ENCODE results near the gene UPF3A. TPM values are rescaled to one million over a fixed set of nuclear protein-coding genes. Genes with fewer than 3 reads are reported as not detected.
"Not testable (repeated sequence)": the region's sequence is repeated elsewhere in the genome, so short reads cannot be mapped to it uniquely, and the experiment has no call there.

Gene UPF3A
- 65.1 TPM for polyA plus RNA-seq (2013, experiment 1 of 2; ENCODE audit: insufficient read length)
- 64.0 TPM for polyA plus RNA-seq (2013, experiment 2 of 2; ENCODE audit: insufficient read length)

DNA sequence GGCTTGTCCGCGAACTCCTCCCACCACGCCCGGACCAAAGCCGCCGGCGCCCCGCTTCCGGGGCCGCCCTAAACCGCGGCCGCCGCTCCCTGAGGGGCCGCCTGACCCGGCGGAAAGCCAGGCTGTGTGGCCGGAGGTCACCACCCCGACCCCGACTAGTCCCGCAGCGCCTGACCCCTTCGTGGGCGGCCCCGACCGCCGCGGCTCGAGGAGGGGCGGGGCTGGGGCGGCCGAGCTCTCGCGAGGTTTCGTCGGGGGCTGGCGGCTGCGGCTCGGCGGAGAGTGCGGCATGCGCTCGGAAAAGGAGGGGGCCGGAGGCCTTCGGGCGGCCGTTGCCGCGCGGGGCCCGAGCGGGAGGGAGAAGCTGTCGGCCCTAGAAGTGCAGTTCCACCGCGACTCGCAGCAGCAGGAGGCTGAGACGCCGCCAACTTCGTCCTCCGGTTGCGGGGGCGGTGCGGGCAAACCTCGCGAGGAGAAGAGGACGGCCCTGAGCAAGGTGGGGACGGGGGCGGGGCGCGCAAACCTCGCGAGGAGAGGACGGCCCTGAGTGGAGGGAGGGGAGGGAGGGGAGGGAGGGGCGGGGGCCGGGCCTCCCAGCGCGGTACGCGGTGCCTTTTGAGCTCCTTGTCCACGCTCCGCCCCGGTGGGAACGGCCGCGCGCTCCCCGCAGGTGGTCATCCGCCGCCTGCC lies at the start of gene UPF3A:
Gene UPF3A (plus strand): TSS at position 251 of the 690 bp plus-strand sequence. CDS start 39 bp downstream, at position 290.
- peak; percentile 95 for DNase-seq

DNA sequence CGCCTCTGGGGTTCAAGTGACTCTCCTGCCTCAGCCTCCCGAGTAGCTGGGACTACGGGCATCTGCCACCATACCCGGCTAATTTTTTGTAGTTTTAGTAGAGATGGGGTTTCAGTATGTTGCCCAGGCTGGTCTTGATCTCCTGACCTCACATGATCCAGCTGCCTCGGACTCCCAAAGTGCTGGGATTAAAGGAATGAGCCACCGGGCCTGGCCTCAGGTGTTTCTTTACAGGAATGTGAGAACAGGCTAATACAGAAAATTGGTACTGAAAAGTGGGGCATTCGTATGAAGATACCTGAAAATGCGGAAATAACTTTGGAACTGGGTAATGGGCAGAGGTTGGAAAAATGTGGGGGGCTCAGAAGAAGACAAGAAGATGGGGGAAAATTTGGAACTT lies 49.5 kb upstream of the UPF3A start:
- DNase-seq = no peak

GRCh38 chr13:114234266-114234644 lies 47.1 kb upstream of the UPF3A start:
- no peak for DNase-seq

DNA sequence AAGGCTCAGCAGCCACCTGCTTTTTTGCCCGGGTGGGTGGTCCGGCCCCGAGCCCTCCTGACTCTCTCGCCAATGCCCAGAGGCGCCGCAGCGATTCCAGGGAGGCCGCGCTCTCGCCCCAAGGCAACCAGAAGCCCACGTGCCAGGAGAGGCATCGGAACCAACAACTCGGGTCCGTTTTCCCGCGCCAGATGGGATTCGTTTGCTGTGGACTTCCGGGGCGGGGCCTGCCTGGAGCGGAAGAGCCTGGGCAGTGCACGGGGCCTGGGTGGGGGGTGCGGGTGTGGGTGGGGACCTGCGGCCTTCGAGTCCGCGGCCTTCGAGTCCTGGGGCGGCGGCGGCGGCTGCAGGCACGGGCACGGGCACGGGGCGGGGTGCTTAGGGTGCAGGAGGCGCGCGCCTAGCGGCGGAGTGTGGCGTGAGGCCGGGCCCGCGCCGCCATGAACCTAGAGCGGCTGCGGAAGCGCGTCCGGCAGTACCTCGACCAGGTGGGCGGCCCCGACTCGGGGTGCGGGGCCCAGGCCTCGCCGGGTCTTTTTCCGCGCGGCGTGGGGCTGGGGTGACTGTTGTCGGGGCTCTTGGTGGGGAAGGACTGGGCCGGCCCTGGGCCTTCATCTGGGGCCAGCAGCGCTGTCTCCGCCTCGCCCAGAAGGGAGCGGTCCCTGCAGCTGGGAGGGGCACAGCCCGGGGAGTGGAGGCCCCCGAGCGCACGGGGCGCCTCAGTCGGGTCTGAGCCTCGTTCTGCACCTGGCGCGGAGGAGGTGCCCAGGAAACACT lies 46.6 kb upstream of the UPF3A start, which contains the start of gene CDC16:
Gene CDC16 (plus strand): TSS at position 253 of the 777 bp plus-strand sequence. CDS start 188 bp downstream, at position 441.
- peak; percentile 93 for DNase-seq

- no peak for DNase-seq
Observed at GRCh38 chr13:114235697-114236096, 45.7 kb upstream of the UPF3A start.

GRCh38 chr13:114236227-114236626 lies 45.2 kb upstream of the UPF3A start:
- no peak for DNase-seq

- no peak for DNase-seq
Observed at GRCh38 chr13:114237415-114238112, 43.8 kb upstream of the UPF3A start.

DNA sequence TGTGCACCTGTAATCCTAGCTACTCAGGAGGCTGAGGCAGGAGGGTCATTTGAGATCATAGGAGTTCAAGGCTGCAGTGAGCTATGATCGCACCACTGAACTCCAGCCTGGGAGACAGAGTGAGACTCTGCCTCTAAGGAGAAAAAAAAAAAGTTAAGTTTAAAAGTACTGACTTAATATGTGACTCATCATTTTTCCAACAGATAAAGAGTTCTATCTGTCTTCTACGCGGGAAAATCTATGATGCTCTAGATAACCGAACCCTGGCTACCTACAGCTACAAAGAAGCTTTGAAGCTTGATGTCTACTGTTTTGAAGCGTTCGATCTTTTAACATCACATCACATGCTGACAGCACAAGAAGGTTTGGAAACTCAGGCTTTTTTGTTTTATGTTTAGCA lies 39.5 kb upstream of the UPF3A start:
- no peak for DNase-seq

DNA sequence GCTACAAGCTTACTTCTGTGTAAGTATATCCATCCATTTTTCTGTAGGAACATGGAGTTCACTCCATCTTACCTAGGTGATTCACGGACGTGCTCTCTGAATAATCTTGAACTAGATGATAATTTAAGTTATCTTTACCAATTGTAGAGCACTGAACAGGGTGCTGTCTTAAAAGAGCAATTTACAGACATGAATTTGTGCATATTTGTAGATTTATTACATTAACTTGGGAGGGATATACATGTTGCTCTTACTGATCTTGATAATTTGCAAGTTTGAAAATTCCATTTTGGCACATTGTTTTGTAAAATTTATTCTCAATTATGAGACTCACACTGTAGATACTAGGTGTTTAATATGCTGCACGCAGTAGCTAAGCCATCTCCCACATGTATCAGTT lies 37.4 kb upstream of the UPF3A start:
- no peak for DNase-seq

- no peak for DNase-seq
Observed at GRCh38 chr13:114244637-114245036, 36.8 kb upstream of the UPF3A start.

- peak; percentile 72 for DNase-seq
Observed at GRCh38 chr13:114248011-114248410, 33.4 kb upstream of the UPF3A start.

GRCh38 chr13:114249077-114249476 lies 32.3 kb upstream of the UPF3A start:
- no peak for DNase-seq

GRCh38 chr13:114251639-114252440 lies 29.6 kb upstream of the UPF3A start:
- not testable (repeated sequence) for DNase-seq

GRCh38 chr13:114256547-114256946 lies 24.9 kb upstream of the UPF3A start:
- DNase-seq = no peak

- no peak for DNase-seq
Observed at GRCh38 chr13:114257014-114257413, 24.4 kb upstream of the UPF3A start.

DNA sequence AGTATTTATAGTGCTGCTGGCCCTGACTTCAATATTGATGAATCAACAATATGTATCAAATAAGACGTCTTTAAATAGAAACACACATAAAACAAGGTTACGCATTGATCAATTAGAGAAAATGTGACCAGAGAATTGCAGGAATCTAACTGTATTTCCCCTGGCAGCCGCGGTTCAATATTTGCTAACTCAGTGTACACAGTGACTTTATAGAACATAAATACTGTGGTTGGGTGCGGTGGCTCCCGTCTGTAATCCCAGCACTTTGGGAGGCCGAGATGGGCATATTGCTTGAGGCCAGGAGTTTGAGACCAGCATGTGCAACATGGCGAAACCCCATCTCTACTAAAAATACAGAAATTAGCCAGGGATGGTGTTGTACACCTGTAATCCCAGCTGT lies 22.8 kb upstream of the UPF3A start:
- DNase-seq = no peak

GRCh38 chr13:114259374-114259773 lies 22.0 kb upstream of the UPF3A start:
- no peak for DNase-seq

- DNase-seq = no peak
Observed at GRCh38 chr13:114259974-114260373, 21.4 kb upstream of the UPF3A start.

DNA sequence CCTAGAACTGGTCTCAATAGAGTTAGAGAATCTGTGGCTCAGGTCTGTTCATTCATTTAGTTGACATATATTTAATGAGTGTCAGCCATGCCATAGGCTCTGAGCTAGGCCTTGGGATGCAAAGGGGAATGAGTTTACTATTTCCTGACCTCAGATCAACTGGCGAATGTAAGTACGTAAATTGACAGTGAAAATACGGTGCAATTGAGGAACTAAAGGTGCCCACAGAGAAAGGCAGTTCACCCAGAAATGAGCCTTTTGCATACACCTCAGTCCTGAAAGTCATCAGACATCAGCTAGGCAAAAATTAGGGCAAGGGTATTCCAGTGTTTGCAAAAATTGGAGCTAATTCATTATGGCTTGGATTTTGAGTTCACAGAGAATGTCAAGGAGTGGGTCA lies 20.6 kb upstream of the UPF3A start:
- no peak for DNase-seq

GRCh38 chr13:114261328-114261965 lies 20.0 kb upstream of the UPF3A start:
- DNase-seq = no peak

DNA sequence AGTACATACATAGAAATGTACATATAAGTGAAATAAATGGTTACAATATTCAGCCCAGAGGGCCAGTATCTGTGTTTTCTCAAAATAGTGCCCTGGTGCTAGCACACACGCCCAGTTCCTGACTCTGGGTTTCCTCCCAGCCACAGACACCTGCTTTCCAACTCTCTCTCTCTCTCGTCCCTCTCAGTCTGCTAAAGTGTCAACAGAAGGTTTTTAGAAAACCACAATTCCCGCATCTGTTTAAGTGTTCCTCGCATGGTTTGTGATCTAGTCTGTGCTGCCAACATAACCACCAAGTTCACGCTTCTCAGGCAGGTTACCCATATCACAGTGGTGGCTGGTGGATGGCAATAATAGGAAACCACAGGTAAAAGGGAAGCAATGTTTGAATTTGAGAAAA lies 17.8 kb upstream of the UPF3A start:
- no peak for DNase-seq

GRCh38 chr13:114264313-114264712 lies 17.1 kb upstream of the UPF3A start:
- not testable (repeated sequence) for DNase-seq

All from fibroblast of skin of abdomen (primary cell).